Activated CD4-positive, CD25-positive, alpha-beta regulatory T cell treated with anti-CD3 and anti-CD28 coated beads, Interleukin-2, amount 50 U/mL, for 16 hours (primary cell): ENCODE data around the gene PLEK2.
"Not testable (repeated sequence)": the region's sequence is repeated elsewhere in the genome, so short reads cannot be mapped to it uniquely, and the experiment has no call there.

ENCODE experiments used
- DNase-seq: peaks from one replicate; pipeline ENCODE4 v3.0.0-alpha.2; 2020; ENCODE audit warnings: low read depth, low spot score

Gene PLEK2

GRCh38 chr14:67360470-67361206 lies 51.3 kb downstream of the PLEK2 start:
- DNase-seq = no peak

GRCh38 chr14:67359775-67360469 lies 52.0 kb downstream of the PLEK2 start, which contains the start of the genes ATP6V1D and EIF2S1:
TSS of gene ATP6V1D (minus strand) at chr14:67359804. CDS start at chr14:67359698, 106 bp downstream.
TSS of gene EIF2S1 (plus strand) at chr14:67360328. CDS start at chr14:67364768, 4,440 bp downstream.
- DNase-seq = peak; percentile 100

GRCh38 chr14:67358924-67359774 lies 52.8 kb downstream of the PLEK2 start:
- DNase-seq = no peak

- no peak for DNase-seq
These were observed 54.0 kb downstream of the PLEK2 start for GRCh38 chr14:67357969-67358354.

- DNase-seq = no peak
These were observed 54.6 kb downstream of the PLEK2 start for GRCh38 chr14:67357186-67357968.

GRCh38 chr14:67352055-67352454 lies 59.9 kb downstream of the PLEK2 start:
- DNase-seq = no peak

- no peak for DNase-seq
These were observed 66.4 kb downstream of the PLEK2 start for GRCh38 chr14:67345583-67345982.

GRCh38 chr14:67343601-67344230 lies 68.2 kb downstream of the PLEK2 start:
- DNase-seq = no peak

- not testable (repeated sequence) for DNase-seq
These were observed 70.7 kb downstream of the PLEK2 start for GRCh38 chr14:67341231-67341630.
